MM.1S (cell line): ENCODE results near the gene CDH12.

Experiments
- DNase-seq: peaks from one replicate; pipeline ENCODE4 v3.0.0-alpha.2; 2015
- H2AFZ ChIP-seq: fragments of 300-600 bp; sonication (generic); 2 replicates; pipeline ENCODE4 v1.6.0; 2016; ENCODE audit warnings: antibody characterized with exemption, low read length
- H3F3A ChIP-seq: fragments of 300-600 bp; sonication (generic); 2 replicates; pipeline ENCODE4 v1.6.1; 2016; ENCODE audit warnings: mild to moderate bottlenecking, antibody characterized with exemption, low read length, moderate library complexity, mixed read lengths; ENCODE audit not compliant: insufficient read depth
- H3K27ac ChIP-seq: fragments of 300-600 bp; sonication (generic); 2 replicates; pipeline ENCODE4 v1.5.1; 2016; ENCODE audit warnings: mild to moderate bottlenecking, low read length
- H3K27me3 ChIP-seq: fragments of 300-600 bp; sonication (generic); replicated peaks from 2 replicates; pipeline ENCODE4 v1.6.0; 2016; ENCODE audit warnings: low read length; ENCODE audit not compliant: insufficient read depth
- H3K36me3 ChIP-seq: fragments of 300-600 bp; sonication (generic); replicated peaks from 2 replicates; pipeline ENCODE4 v1.6.1; 2016; ENCODE audit warnings: mild to moderate bottlenecking, low read length, mixed read lengths; ENCODE audit not compliant: insufficient read depth
- H3K4me1 ChIP-seq: fragments of 300-600 bp; sonication (generic); 2 replicates; pipeline ENCODE4 v1.6.1; 2016; ENCODE audit warnings: low read length, mixed read lengths
- H3K4me2 ChIP-seq: fragments of 300-600 bp; sonication (generic); 2 replicates; pipeline ENCODE4 v1.6.0; 2016; ENCODE audit warnings: low read depth, low read length
- H3K4me3 ChIP-seq: fragments of 300-600 bp; sonication (generic); 2 replicates; pipeline ENCODE4 v1.5.1; 2016; ENCODE audit warnings: low read length, mixed read lengths
- H3K79me2 ChIP-seq: fragments of 300-600 bp; sonication (generic); 2 replicates; pipeline ENCODE4 v1.6.1; 2016; ENCODE audit warnings: mixed run types, low read length, mixed read lengths
- H3K9ac ChIP-seq: fragments of 300-600 bp; sonication (generic); 2 replicates; pipeline ENCODE4 v1.6.1; 2016; ENCODE audit warnings: low read length, mixed read lengths
- H3K9me2 ChIP-seq: fragments of 300-600 bp; sonication (generic); replicated peaks from 2 replicates; pipeline ENCODE4 v1.6.1; 2016; ENCODE audit warnings: mild to moderate bottlenecking, low read length, mixed read lengths; ENCODE audit not compliant: insufficient read depth
- H3K9me3 ChIP-seq: fragments of 300-600 bp; sonication (generic); replicated peaks from 2 replicates; pipeline ENCODE4 v1.6.1; 2016; ENCODE audit warnings: mild to moderate bottlenecking, low read length, mixed read lengths; ENCODE audit not compliant: insufficient read depth
- H4K20me1 ChIP-seq: fragments of 300-600 bp; sonication (generic); 2 replicates; pipeline ENCODE4 v1.6.1; 2016; ENCODE audit warnings: mild to moderate bottlenecking, low read length, moderate library complexity, mixed read lengths; ENCODE audit not compliant: insufficient read depth
- EZH2 ChIP-seq: fragments of 300-600 bp; sonication (generic); optimal IDR thresholded peaks from 2 replicates; pipeline ENCODE3; 2017; ENCODE audit warnings: low read depth, mild to moderate bottlenecking, antibody characterized with exemption, low read length, mixed read lengths
- EZH2phosphoT487 ChIP-seq: fragments of 300-600 bp; sonication (generic); IDR thresholded peaks from 2 replicates; pipeline ENCODE4 v1.6.1; 2018; ENCODE audit warnings: antibody characterized with exemption, low read length
- TF ChIP-seq, protein P1 (sequence below): fragments of 300-600 bp; sonication (generic); IDR thresholded peaks from 2 replicates; pipeline ENCODE4 v1.5.1; 2016; ENCODE audit warnings: antibody characterized with exemption, low read length, mixed read lengths

Gene CDH12

GRCh38 chr5:22591461-22591860, 261.7 kb downstream of the CDH12 start:
- no peaks in the 10 kb centered on the region for H3K9me2 ChIP-seq
- TF ChIP-seq, protein P1, sequence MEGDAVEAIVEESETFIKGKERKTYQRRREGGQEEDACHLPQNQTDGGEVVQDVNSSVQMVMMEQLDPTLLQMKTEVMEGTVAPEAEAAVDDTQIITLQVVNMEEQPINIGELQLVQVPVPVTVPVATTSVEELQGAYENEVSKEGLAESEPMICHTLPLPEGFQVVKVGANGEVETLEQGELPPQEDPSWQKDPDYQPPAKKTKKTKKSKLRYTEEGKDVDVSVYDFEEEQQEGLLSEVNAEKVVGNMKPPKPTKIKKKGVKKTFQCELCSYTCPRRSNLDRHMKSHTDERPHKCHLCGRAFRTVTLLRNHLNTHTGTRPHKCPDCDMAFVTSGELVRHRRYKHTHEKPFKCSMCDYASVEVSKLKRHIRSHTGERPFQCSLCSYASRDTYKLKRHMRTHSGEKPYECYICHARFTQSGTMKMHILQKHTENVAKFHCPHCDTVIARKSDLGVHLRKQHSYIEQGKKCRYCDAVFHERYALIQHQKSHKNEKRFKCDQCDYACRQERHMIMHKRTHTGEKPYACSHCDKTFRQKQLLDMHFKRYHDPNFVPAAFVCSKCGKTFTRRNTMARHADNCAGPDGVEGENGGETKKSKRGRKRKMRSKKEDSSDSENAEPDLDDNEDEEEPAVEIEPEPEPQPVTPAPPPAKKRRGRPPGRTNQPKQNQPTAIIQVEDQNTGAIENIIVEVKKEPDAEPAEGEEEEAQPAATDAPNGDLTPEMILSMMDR, result no peak
- H3F3A ChIP-seq, result no peaks in the 10 kb centered on the region
- H3K4me3 ChIP-seq, result no peak overlapping the region
- no peaks in the 10 kb centered on the region for H4K20me1 ChIP-seq
- H3K79me2 ChIP-seq, result no peaks in the 10 kb centered on the region
- H2AFZ ChIP-seq, result no peak overlapping the region
- H3K9ac ChIP-seq, result no peak overlapping the region
- H3K4me1 ChIP-seq, result no peaks in the 10 kb centered on the region
- no peaks in the 10 kb centered on the region for H3K27me3 ChIP-seq
- H3K27ac ChIP-seq, result no peak overlapping the region
- no peak overlapping the region for H3K4me2 ChIP-seq
- DNase-seq, result no peak
- no peaks in the 10 kb centered on the region for H3K9me3 ChIP-seq
- no peaks in the 10 kb centered on the region for H3K36me3 ChIP-seq

- no peaks in the 10 kb centered on the region for H4K20me1 ChIP-seq
- no peak overlapping the region for H3K4me3 ChIP-seq
- H3K4me2 ChIP-seq, result no peak overlapping the region
- no peak overlapping the region for H2AFZ ChIP-seq
- DNase-seq, result no peak
- no peaks in the 10 kb centered on the region for H3K9me2 ChIP-seq
- TF ChIP-seq EZH2 (no peak), EZH2phosphoT487 (no peak)
- TF ChIP-seq, protein P1, result no peak
- no peaks in the 10 kb centered on the region for H3F3A ChIP-seq
- no peak overlapping the region for H3K9ac ChIP-seq
- no peaks in the 10 kb centered on the region for H3K79me2 ChIP-seq
- H3K36me3 ChIP-seq, result no peaks in the 10 kb centered on the region
- no peaks in the 10 kb centered on the region for H3K9me3 ChIP-seq
- H3K4me1 ChIP-seq, result no peaks in the 10 kb centered on the region
- H3K27me3 ChIP-seq, result no peaks in the 10 kb centered on the region
- no peak overlapping the region for H3K27ac ChIP-seq
Observed at GRCh38 chr5:22590677-22591268, 262.4 kb downstream of the CDH12 start.

DNA sequence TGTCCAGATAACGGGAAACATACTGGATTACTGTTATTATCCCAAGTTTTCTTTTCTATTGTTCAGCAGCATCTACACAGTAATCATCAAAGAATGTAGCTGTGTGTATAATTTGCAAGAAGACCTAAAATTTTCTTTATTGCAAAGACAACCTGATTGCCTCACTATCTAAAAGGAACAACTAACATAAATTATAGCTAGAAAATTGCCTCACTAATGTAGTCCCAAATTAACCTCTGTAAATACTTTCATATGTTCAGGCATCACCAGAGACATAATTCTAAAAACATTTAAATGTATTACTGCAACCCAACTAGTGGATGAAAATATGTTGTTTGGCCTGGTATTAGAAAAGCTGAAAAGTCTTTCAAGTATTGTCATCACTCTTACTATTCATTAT, 275.4 kb downstream of the CDH12 start:
- no peaks in the 10 kb centered on the region for H3K27me3 ChIP-seq
- H3K9ac ChIP-seq, result no peak overlapping the region
- H3K4me1 ChIP-seq, result no peaks in the 10 kb centered on the region
- DNase-seq, result no peak
- no peaks in the 10 kb centered on the region for H3K79me2 ChIP-seq
- no peak overlapping the region for H3K27ac ChIP-seq
- no peaks in the 10 kb centered on the region for H4K20me1 ChIP-seq
- H3K4me2 ChIP-seq, result no peak overlapping the region
- H3K9me3 ChIP-seq, result no peaks in the 10 kb centered on the region
- no peaks in the 10 kb centered on the region for H3F3A ChIP-seq
- H2AFZ ChIP-seq, result no peak overlapping the region
- TF ChIP-seq, protein P1, result no peak
- TF ChIP-seq EZH2phosphoT487, result no peak
- no peak for TF ChIP-seq EZH2
- H3K9me2 ChIP-seq, result no peaks in the 10 kb centered on the region
- H3K36me3 ChIP-seq, result no peaks in the 10 kb centered on the region
- H3K4me3 ChIP-seq, result no peak overlapping the region
